ACHN (cell line): ENCODE results near the gene CLDN9.

Experiments
- DNase-seq: peaks from one replicate; pipeline ENCODE4 v3.0.0-alpha.2; 2015
- in situ Hi-C: cut with HindIII; loops from 2 replicates; pipeline ENCODE4 v1.10.0; 2017; ENCODE audit warnings: low sequenced_read_pairs, low pct_ligation_motif_present, low pct_unique_long_range_greater_than_20kb

CLDN9 gene

GRCh38 chr16:3026003-3026378, 13.3 kb downstream of the CLDN9 start:
- no peak for DNase-seq
- in situ Hi-C loops: no loop called here

- in situ Hi-C loops: no loop called here
- no peak for DNase-seq
Observed at GRCh38 chr16:3026609-3027488, 14.1 kb downstream of the CLDN9 start.

- in situ Hi-C loops: no loop called here
- DNase-seq: no peak
Observed at GRCh38 chr16:3027489-3027795, 14.7 kb downstream of the CLDN9 start.

GRCh38 chr16:3027983-3028715, 15.4 kb downstream of the CLDN9 start:
- peak; percentile 94 for DNase-seq
- in situ Hi-C loops: no loop called here

- no peak for DNase-seq
- in situ Hi-C loops: no loop called here
Observed at GRCh38 chr16:3028716-3029319, 16.1 kb downstream of the CLDN9 start.

GRCh38 chr16:3029491-3030221, 16.9 kb downstream of the CLDN9 start:
- in situ Hi-C loops: no loop called here
- no peak for DNase-seq

- no peak for DNase-seq
- in situ Hi-C loops: no loop called here
Observed at GRCh38 chr16:3030222-3031212, 17.8 kb downstream of the CLDN9 start.

- in situ Hi-C loops: no loop called here
Observed at GRCh38 chr16:3032624-3033023, 19.9 kb downstream of the CLDN9 start.

GRCh38 chr16:3035289-3035971, 22.7 kb downstream of the CLDN9 start:
- in situ Hi-C loops: no loop called here
- no peak for DNase-seq

More at GRCh38 chr16:3032624-3033023, 19.9 kb downstream of the CLDN9 start:
- DNase-seq: no peak

GRCh38 chr16:3035972-3036725, 23.4 kb downstream of the CLDN9 start:
- no peak for DNase-seq
- in situ Hi-C loops: no loop called here

- DNase-seq: no peak
- in situ Hi-C loops: no loop called here
Observed at GRCh38 chr16:3036726-3037315, 24.1 kb downstream of the CLDN9 start, which contains the start of gene BICDL2. BICDL2 (minus strand) TSS chr16:3036944; CDS start chr16:3035496, 1,448 bp downstream.

- in situ Hi-C loops: no loop called here
- no peak for DNase-seq
Observed at GRCh38 chr16:3038256-3038655, 25.5 kb downstream of the CLDN9 start.

- in situ Hi-C loops: no loop called here
- DNase-seq: no peak
Observed at GRCh38 chr16:3038896-3039295, 26.2 kb downstream of the CLDN9 start.

GRCh38 chr16:3042376-3042775, 29.7 kb downstream of the CLDN9 start:
- no peak for DNase-seq

GRCh38 chr16:3044708-3045107, 32.0 kb downstream of the CLDN9 start:
- in situ Hi-C loops: no loop called here

More at GRCh38 chr16:3042376-3042775, 29.7 kb downstream of the CLDN9 start:
- in situ Hi-C loops: no loop called here

More at GRCh38 chr16:3044708-3045107, 32.0 kb downstream of the CLDN9 start:
- no peak for DNase-seq
